Activated CD4-positive, alpha-beta memory T cell treated with anti-CD3 and anti-CD28 coated beads, Interleukin-2, amount 10 ng/mL, durations not matched to agents 7 days and 5 days (primary cell): ENCODE results near the gene MED17. TPM values are rescaled to one million over a fixed set of nuclear protein-coding genes. Genes with fewer than 3 reads are reported as not detected.

Experiments
- CTCF ChIA-PET: fragments of 350-600 bp; sonication (Branson Sonifier 250); formaldehyde crosslinking; loops from one replicate; lab custom pipeline; 2021; ENCODE audit warnings: antibody characterized with exemption, inconsistent platforms; lab: Charles Lee
- POLR2A ChIA-PET: fragments of 350-600 bp; sonication (Branson Sonifier 250); formaldehyde crosslinking; loops from one replicate; lab custom pipeline; 2021; ENCODE audit warnings: antibody characterized with exemption; lab: Charles Lee
- DNase-seq: peaks from one replicate; pipeline ENCODE4 v3.0.0-alpha.2; 2020
- H3K27ac Mint-ChIP-seq: one replicate; pipeline ENCODE4 v1.8.0; 2021; ENCODE audit warnings: mild to moderate bottlenecking, mixed read lengths
- H3K27me3 Mint-ChIP-seq: one replicate; pipeline ENCODE4 v1.8.0; 2021; ENCODE audit warnings: mixed read lengths
- H3K36me3 Mint-ChIP-seq: one replicate; pipeline ENCODE4 v1.8.0; 2021; ENCODE audit warnings: low read depth, mixed read lengths
- H3K4me1 Mint-ChIP-seq: one replicate; pipeline ENCODE4 v1.8.0; 2021; ENCODE audit warnings: mixed read lengths
- H3K4me3 Mint-ChIP-seq: one replicate; pipeline ENCODE4 v1.8.0; 2021; ENCODE audit warnings: mild to moderate bottlenecking, mixed read lengths
- H3K9me3 Mint-ChIP-seq: one replicate; pipeline ENCODE4 v1.8.0; 2021; ENCODE audit warnings: mixed read lengths
- total RNA-seq, 2 experiments: library from RNA; stranded (reverse); gene quantifications; one replicate each; pipeline ENCODE4 v1.2.3, GENCODE V29; 2021

The MED17 gene
- total RNA-seq, 2 experiments from 2014 or later: 40.6 to 42.9 TPM

DNA sequence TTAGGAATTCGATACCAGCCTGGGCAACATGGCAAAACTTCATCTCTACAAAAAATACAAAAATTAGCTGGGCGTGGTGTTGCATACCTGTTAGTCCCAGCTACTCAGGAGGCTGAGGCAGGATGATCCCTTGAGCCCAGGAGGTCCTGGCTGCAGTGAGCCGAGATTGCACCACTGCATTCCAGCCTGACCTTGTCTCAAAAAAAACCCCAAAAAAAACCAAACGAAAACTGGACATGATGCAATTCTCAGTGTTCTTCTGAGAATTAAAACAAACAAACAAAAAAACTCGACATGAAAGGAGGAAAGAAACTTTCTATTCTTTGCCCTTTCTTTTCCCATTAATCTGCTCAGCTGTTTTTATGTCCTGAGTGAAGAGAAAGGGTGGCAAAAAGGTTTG is 7.4 kb downstream of the MED17 start:
- no peak for DNase-seq
- Mint-ChIP-seq H3K36me3 (peaks cover 84% of the 10 kb centered on the region), H3K4me1 (peaks cover 25% of the 10 kb centered on the region), H3K27ac (no peak overlapping the region), H3K9me3 (no peaks in the 10 kb centered on the region), H3K27me3 (no peaks in the 10 kb centered on the region), H3K4me3 (no peak overlapping the region)
- ChIA-PET CTCF (no interaction called here), POLR2A (interaction anchor here (1.9 to 4.9 kb wide), 3 partner anchors 7 to 55 kb away, joined by 6 to 42 read pairs (median 7); partner anchors contain the start of genes C11orf54, MED17 and TAF1D)

GRCh38 chr11:93796441-93797231 is 12.6 kb downstream of the MED17 start:
- no peak overlapping the region for H3K27ac Mint-ChIP-seq
- peaks cover 9% of the 10 kb centered on the region for H3K4me1 Mint-ChIP-seq
- no peak overlapping the region for H3K4me3 Mint-ChIP-seq
- H3K36me3 Mint-ChIP-seq: peaks cover 72% of the 10 kb centered on the region
- H3K27me3 Mint-ChIP-seq: no peaks in the 10 kb centered on the region
- H3K9me3 Mint-ChIP-seq: no peaks in the 10 kb centered on the region
- CTCF ChIA-PET: no interaction called here
- no peak for DNase-seq
- POLR2A ChIA-PET: no interaction called here

DNA sequence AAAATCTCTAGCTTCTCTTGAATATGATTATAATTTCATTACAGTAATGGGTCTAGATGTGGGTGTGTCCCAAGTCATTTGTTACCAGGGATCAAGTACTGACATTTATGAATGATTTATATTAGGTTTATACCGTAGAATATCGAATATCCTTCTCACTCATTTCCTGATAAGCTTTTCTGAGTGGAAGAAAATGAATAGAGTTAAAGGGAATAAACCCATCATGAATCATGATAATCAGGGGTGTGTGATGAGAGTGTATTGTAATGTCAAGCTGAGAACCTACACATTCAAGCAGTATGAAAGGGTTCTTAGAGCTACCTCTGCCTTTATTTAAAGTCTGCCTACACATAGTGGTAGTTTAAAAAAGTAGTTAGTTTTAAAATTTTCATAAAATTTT is 17.3 kb downstream of the MED17 start:
- Mint-ChIP-seq H3K27ac (no peak overlapping the region), H3K4me1 (peaks cover 4% of the 10 kb centered on the region), H3K4me3 (no peak overlapping the region), H3K9me3 (no peaks in the 10 kb centered on the region), H3K36me3 (peaks cover 65% of the 10 kb centered on the region), H3K27me3 (no peaks in the 10 kb centered on the region)
- CTCF ChIA-PET: interaction anchor here (1.3 to 1.4 kb wide), 2 partner anchors 25 to 63 kb away, joined by 3 read pairs; no protein-coding TSS in a partner anchor
- POLR2A ChIA-PET: interaction anchor here (0.6 to 1.7 kb wide), 5 partner anchors 11 to 72 kb away, joined by 3 to 6 read pairs (median 3); partner anchors contain the start of genes C11orf54 and TAF1D
- no peak for DNase-seq

GRCh38 chr11:93804879-93805278 is 20.8 kb downstream of the MED17 start:
- no peaks in the 10 kb centered on the region for H3K9me3 Mint-ChIP-seq
- H3K4me1 Mint-ChIP-seq: no peaks in the 10 kb centered on the region
- no peaks in the 10 kb centered on the region for H3K27me3 Mint-ChIP-seq
- POLR2A ChIA-PET: no interaction called here
- CTCF ChIA-PET: no interaction called here
- peaks cover 61% of the 10 kb centered on the region for H3K36me3 Mint-ChIP-seq
- no peak overlapping the region for H3K4me3 Mint-ChIP-seq
- no peak for DNase-seq
- H3K27ac Mint-ChIP-seq: no peak overlapping the region

GRCh38 chr11:93807980-93808379 is 23.9 kb downstream of the MED17 start:
- Mint-ChIP-seq H3K4me1 (no peaks in the 10 kb centered on the region), H3K27me3 (no peaks in the 10 kb centered on the region), H3K27ac (no peak overlapping the region), H3K4me3 (no peak overlapping the region), H3K36me3 (peaks cover 69% of the 10 kb centered on the region), H3K9me3 (no peaks in the 10 kb centered on the region)
- DNase-seq: no peak
- CTCF ChIA-PET: interaction anchor here (1.6 kb wide), 1 partner anchor 24 kb away, joined by 3 read pairs; the partner anchor contains the start of gene MED17
- POLR2A ChIA-PET: no interaction called here

- ChIA-PET POLR2A (no interaction called here), CTCF (no interaction called here)
- H3K9me3 Mint-ChIP-seq: no peaks in the 10 kb centered on the region
- DNase-seq: no peak
- no peaks in the 10 kb centered on the region for H3K4me1 Mint-ChIP-seq
- H3K4me3 Mint-ChIP-seq: no peak overlapping the region
- peaks cover 59% of the 10 kb centered on the region for H3K36me3 Mint-ChIP-seq
- no peak overlapping the region for H3K27ac Mint-ChIP-seq
- no peaks in the 10 kb centered on the region for H3K27me3 Mint-ChIP-seq
These were observed 29.9 kb downstream of the MED17 start for GRCh38 chr11:93813974-93814373.

DNA sequence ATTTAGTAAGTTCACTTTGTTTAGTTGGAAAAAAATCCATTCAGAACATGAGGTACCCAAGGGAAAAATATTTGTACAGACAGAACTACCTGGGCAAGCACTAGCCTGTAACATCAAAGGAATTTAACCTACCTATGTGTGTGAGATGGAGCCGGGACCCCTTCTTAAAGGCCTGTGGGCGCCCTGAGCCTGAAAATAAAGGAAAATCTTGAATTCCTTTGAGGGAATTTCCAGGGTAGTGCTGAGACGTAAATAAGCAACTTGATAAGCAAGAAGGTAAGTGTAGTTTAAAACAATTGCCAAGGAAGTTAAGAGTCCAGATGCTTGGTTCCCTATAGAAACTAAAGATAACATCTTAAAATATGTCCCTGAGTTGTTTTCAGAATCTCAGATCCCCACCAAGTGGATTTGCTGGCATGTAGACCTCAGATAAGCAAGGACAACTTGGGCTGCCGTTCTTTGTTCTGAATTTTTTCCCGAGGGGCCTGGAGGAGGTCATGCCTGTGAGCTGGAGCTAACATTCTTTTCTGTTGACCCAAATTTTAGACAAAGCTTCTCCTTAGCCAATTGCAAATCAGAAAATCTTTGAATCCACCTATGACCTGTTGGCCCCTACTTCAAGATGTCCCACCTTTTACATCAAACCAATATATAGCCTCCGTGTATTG is 31.0 kb downstream of the MED17 start:
- CTCF ChIA-PET: no interaction called here
- Mint-ChIP-seq H3K9me3 (no peaks in the 10 kb centered on the region), H3K4me3 (no peak overlapping the region), H3K27ac (no peak overlapping the region), H3K4me1 (no peaks in the 10 kb centered on the region), H3K36me3 (peaks cover 56% of the 10 kb centered on the region), H3K27me3 (no peaks in the 10 kb centered on the region)
- POLR2A ChIA-PET: no interaction called here
- no peak for DNase-seq

DNA sequence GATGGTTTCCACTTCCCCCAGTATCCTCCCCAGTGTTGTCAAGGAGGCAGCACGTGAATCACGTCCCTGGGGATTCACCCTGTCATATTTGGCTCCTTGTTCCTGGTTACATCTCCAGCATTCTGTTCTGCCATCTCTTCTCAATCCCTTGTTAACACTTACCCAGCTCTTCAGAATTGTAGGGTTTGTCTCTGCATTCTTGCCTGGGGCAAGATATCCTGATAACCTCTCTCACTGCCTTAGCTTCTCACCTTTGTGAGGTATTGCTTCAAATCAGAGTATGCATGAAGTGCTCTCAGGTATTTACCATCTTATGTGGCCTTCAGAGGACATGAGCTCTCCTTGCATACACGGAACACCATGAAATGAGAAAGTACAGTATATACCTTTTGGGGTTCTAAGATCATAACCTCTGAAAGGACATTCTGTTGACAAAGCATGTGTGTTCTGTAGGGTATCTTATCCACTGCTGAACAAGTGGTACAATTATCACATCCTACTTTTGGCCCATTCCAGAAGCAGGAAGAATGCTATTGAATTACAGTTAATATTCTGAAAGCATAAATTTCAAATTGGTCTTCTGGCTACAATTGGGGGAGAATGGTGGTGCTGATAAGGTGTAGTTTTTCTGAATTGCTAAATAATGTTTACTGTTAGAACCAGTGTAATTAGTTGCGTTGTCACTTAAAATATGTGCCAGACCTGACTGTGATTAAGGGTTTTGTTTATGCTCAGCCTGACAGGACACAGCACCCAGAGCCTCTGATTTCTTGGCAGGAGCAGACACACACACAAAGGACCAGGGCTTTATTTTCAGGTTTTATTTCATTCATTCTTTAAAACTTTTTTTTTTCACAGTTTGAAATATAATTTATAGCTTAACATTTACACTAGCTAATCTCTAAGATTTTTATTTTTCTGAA is 33.6 kb downstream of the MED17 start:
- H3K4me1 Mint-ChIP-seq: no peaks in the 10 kb centered on the region
- H3K4me3 Mint-ChIP-seq: no peak overlapping the region
- no peak overlapping the region for H3K27ac Mint-ChIP-seq
- CTCF ChIA-PET: interaction anchor here (0.6 to 1.2 kb wide), 2 partner anchors 331 to 730 kb away, joined by 4 to 5 read pairs; no protein-coding TSS in a partner anchor
- DNase-seq: no peak
- H3K36me3 Mint-ChIP-seq: peaks cover 34% of the 10 kb centered on the region
- no peaks in the 10 kb centered on the region for H3K27me3 Mint-ChIP-seq
- POLR2A ChIA-PET: interaction anchor here (0.8 kb wide), 1 partner anchor 17 kb away, joined by 3 read pairs; no protein-coding TSS in a partner anchor
- no peaks in the 10 kb centered on the region for H3K9me3 Mint-ChIP-seq

- DNase-seq: no peak
- ChIA-PET POLR2A (no interaction called here), CTCF (no interaction called here)
- H3K4me1 Mint-ChIP-seq: no peaks in the 10 kb centered on the region
- no peaks in the 10 kb centered on the region for H3K27me3 Mint-ChIP-seq
- no peaks in the 10 kb centered on the region for H3K9me3 Mint-ChIP-seq
- H3K36me3 Mint-ChIP-seq: peaks cover 12% of the 10 kb centered on the region
- H3K4me3 Mint-ChIP-seq: no peak overlapping the region
- no peak overlapping the region for H3K27ac Mint-ChIP-seq
These were observed 36.0 kb downstream of the MED17 start for GRCh38 chr11:93819966-93820695.

- Mint-ChIP-seq H3K27me3 (no peaks in the 10 kb centered on the region), H3K9me3 (no peaks in the 10 kb centered on the region), H3K4me3 (no peak overlapping the region), H3K4me1 (no peaks in the 10 kb centered on the region), H3K27ac (no peak overlapping the region), H3K36me3 (peaks cover 7% of the 10 kb centered on the region)
- ChIA-PET POLR2A (interaction anchor here (0.6 kb wide), 1 partner anchor 728 kb away, joined by 3 read pairs; no protein-coding TSS in a partner anchor), CTCF (no interaction called here)
- DNase-seq: no peak
These were observed 36.8 kb downstream of the MED17 start for GRCh38 chr11:93820847-93821246.

DNA sequence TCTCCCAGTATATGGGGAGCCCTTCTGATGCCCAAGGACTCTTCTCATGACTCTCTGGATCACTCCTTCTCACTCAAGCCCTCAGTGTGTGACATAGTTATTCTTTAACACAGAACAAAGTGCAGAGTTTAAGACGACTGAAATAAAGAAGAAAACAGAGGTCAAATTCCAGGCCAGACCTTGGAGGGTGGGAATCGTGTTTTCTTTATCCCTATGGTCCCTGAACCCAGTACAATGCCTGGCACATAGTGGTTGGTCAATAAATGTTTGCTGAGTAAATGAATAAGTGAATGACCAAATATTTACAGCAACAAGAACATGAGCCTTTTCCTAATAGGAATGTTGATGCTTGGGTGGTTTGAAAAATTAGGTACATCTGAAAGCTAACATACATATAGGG is 37.5 kb downstream of the MED17 start:
- no peaks in the 10 kb centered on the region for H3K4me1 Mint-ChIP-seq
- POLR2A ChIA-PET: no interaction called here
- no peak for DNase-seq
- H3K4me3 Mint-ChIP-seq: no peak overlapping the region
- CTCF ChIA-PET: no interaction called here
- no peak overlapping the region for H3K27ac Mint-ChIP-seq
- H3K36me3 Mint-ChIP-seq: peaks cover 5% of the 10 kb centered on the region
- H3K27me3 Mint-ChIP-seq: no peaks in the 10 kb centered on the region
- no peaks in the 10 kb centered on the region for H3K9me3 Mint-ChIP-seq

GRCh38 chr11:93822359-93822758 is 38.3 kb downstream of the MED17 start:
- CTCF ChIA-PET: no interaction called here

More at GRCh38 chr11:93822359-93822758, 38.3 kb downstream of the MED17 start:
- H3K27me3 Mint-ChIP-seq: no peaks in the 10 kb centered on the region
- H3K4me1 Mint-ChIP-seq: no peaks in the 10 kb centered on the region
- no peak for DNase-seq
- no peak overlapping the region for H3K4me3 Mint-ChIP-seq
- H3K36me3 Mint-ChIP-seq: peaks cover 5% of the 10 kb centered on the region
- H3K9me3 Mint-ChIP-seq: no peaks in the 10 kb centered on the region
- POLR2A ChIA-PET: no interaction called here
- no peak overlapping the region for H3K27ac Mint-ChIP-seq
